Thoracic aorta (tissue), 2 donors: ENCODE results near the gene USP32. TPM values are rescaled to one million over a fixed set of nuclear protein-coding genes. Genes with fewer than 3 reads are reported as not detected.
"Not testable (repeated sequence)": the region's sequence is repeated elsewhere in the genome, so short reads cannot be mapped to it uniquely, and the experiment has no call there.

ENCODE experiments used
- ATAC-seq: fragments of 150-250 bp; one replicate; pipeline ENCODE4 v1.8.0; 2017; ENCODE audit warnings: low read depth; ENCODE audit not compliant: insufficient number of reproducible peaks, low FRiP score
- DNase-seq: peaks from one replicate; pipeline ENCODE4 v3.0.0-alpha.2; 2020; ENCODE audit warnings: low spot score
- H3K27ac ChIP-seq, 2 donors: fragments of 200-600 bp; sonication (generic); 1 replicate in 1 of 2; 2 replicates in 1 of 2; pipeline ENCODE4 v1.5.1; 2016; ENCODE audit warnings: mild to moderate bottlenecking in 2 of 2, moderate library complexity in 2 of 2
- H3K27me3 ChIP-seq: fragments of 200-600 bp; sonication (generic); replicated peaks from 2 replicates; pipeline ENCODE4 v1.6.0; 2016; ENCODE audit warnings: mild to moderate bottlenecking; ENCODE audit not compliant: insufficient read depth
- H3K36me3 ChIP-seq: fragments of 200-600 bp; sonication (generic); one replicate; pipeline ENCODE4 v1.5.1; 2016
- H3K4me1 ChIP-seq, 2 donors: fragments of 200-600 bp; sonication (generic); 1 replicate in 1 of 2; 2 replicates in 1 of 2; pipeline versions ENCODE4 v1.5.1 to v1.6.0; 2016; ENCODE audit warnings: low read depth in 2 of 2, mild to moderate bottlenecking in 1 of 2; ENCODE audit not compliant: control insufficient read depth in 1 of 2
- H3K4me3 ChIP-seq: fragments of 200-600 bp; sonication (generic); 2 replicates; pipeline ENCODE4 v1.5.1; 2016; ENCODE audit warnings: mild to moderate bottlenecking
- H3K9me3 ChIP-seq: fragments of 200-600 bp; sonication (generic); 2 replicates; pipeline ENCODE4 v1.5.1; 2016
- total RNA-seq, 2 donors: library from RNA; depleted of rRNA; stranded (reverse); fragments of >200 nt; gene quantifications; one replicate each; pipeline versions ENCODE4 v1.1.0 to v1.2.3, GENCODE V29; 2016
- TF ChIP-seq, protein P1 (sequence below): fragments of 200-600 bp; sonication (generic); IDR thresholded peaks from one replicate; pipeline ENCODE4 v1.5.1; 2019; ENCODE audit warnings: antibody characterized with exemption

Gene USP32
- total RNA-seq, 2 donors from 2014 or later: 24.8 to 58.4 TPM

DNA sequence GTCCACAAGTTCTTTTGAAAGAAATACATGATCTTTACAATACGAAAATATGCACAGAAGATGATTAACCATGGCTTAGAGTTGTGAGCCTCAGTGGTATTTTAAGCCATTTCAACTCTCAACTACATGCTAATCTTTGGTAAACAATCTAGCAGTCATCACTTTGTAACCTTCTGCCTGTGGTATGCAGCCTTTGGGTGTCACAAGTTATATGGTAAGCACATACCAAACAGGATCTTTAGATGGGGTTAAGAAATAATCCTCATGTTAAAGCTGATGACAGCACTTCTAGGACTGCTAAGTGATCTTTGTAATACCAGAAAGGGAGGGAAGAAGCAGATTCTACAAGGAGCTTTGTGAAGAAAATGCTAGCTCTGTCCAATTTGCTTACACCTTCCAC, 167.9 kb downstream of the USP32 start:
- Histone ChIP-seq H3K27me3 (no peaks in the 10 kb centered on the region), H3K9me3 (no peaks in the 10 kb centered on the region), H3K27ac (no peak overlapping the region), H3K36me3 (peaks cover 25% of the 10 kb centered on the region), H3K4me1 (no peaks in the 10 kb centered on the region), H3K4me3 (no peak overlapping the region)
- no peak for ATAC-seq
- TF ChIP-seq, protein P1, sequence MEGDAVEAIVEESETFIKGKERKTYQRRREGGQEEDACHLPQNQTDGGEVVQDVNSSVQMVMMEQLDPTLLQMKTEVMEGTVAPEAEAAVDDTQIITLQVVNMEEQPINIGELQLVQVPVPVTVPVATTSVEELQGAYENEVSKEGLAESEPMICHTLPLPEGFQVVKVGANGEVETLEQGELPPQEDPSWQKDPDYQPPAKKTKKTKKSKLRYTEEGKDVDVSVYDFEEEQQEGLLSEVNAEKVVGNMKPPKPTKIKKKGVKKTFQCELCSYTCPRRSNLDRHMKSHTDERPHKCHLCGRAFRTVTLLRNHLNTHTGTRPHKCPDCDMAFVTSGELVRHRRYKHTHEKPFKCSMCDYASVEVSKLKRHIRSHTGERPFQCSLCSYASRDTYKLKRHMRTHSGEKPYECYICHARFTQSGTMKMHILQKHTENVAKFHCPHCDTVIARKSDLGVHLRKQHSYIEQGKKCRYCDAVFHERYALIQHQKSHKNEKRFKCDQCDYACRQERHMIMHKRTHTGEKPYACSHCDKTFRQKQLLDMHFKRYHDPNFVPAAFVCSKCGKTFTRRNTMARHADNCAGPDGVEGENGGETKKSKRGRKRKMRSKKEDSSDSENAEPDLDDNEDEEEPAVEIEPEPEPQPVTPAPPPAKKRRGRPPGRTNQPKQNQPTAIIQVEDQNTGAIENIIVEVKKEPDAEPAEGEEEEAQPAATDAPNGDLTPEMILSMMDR: no peak
- no peak for DNase-seq

DNA sequence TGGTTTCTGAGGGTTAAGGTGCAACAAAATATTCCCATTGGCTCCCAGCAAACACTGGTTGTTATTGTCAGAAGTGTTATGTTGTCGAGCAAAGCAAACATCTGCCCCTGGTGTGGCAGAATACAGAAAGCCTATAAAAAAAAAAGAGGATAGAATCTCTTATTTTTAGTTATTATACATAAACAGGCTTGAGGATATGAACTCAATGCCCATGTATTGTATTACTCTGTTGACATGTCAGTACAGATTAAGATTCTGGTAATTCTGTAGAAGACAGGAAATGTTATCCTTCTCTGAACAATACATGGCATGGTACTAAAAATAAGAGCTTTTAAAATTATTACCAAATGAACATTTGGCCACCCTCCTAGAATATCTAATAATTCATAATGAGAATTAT, 168.5 kb downstream of the USP32 start:
- Histone ChIP-seq H3K36me3 (peaks cover 28% of the 10 kb centered on the region), H3K4me1 (no peaks in the 10 kb centered on the region), H3K27me3 (no peaks in the 10 kb centered on the region), H3K4me3 (no peak overlapping the region), H3K9me3 (no peaks in the 10 kb centered on the region), H3K27ac (no peak overlapping the region)
- DNase-seq (no peak), ATAC-seq (no peak)
- TF ChIP-seq, protein P1: no peak

DNA sequence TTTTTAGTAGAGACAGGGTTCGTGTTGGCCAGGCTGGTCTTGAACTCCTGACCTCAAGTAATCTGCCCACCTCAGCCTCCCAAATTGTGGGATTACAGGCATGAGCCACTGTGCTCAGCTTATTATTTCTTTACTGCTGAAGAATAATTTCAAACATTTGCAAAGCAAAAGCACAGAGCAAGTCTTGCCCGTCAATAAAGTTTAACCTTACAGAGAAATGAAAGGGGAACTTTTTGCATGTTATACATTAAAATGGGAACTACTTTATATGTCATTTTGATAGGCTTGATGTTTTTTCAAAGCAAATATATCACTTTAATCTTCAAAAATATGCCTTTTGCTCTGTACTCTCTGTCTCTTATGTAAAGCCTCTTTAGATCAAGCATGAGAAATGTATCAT, 173.2 kb downstream of the USP32 start:
- H3K27me3 ChIP-seq, H3K9me3 ChIP-seq, DNase-seq, H3K4me3 ChIP-seq, H3K27ac ChIP-seq, ATAC-seq, H3K4me1 ChIP-seq: not testable (repeated sequence)
- peaks cover 19% of the 10 kb centered on the region for H3K36me3 ChIP-seq

DNA sequence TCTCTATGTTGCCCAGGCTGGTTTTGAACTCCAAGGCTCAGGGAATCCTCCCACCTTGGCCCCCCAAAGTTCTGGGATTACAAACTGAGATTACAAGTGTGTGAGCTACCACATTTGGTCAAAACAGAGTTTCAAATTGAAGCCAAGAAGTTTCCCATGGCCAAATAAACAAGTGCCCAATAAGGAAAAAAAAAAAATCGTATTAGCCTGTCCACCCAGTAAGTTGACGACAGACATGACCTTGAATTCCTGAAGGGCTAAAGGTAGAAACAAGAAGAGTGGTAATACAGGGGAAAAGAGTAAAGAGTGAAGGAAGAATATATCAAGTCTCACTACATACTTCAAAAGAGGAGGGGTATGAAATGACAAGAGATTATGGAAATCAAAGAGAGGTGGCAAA, 176.0 kb downstream of the USP32 start:
- not testable (repeated sequence) for H3K27ac ChIP-seq, H3K4me1 ChIP-seq, DNase-seq, ATAC-seq, H3K36me3 ChIP-seq, H3K4me3 ChIP-seq, H3K27me3 ChIP-seq, H3K9me3 ChIP-seq

DNA sequence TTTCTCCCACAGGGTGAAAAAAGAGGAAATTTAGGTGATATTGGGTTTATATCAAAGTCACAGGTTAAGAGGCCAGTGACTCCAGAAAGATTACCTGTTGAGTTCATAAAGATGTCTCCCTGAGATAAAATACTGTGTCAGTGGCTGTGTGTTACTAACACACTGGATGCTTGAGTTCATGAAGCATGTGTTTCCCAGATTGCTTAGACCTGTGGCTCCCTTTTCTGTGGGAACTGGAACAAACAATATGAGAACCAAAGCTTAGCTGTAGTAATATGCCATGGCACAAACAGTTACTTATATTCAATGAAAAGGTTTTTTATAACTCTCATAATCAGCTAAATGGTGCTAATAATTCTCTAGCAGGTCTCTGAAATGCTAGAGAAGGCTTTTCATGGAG, 180.7 kb downstream of the USP32 start:
- not testable (repeated sequence) for H3K4me3 ChIP-seq, H3K4me1 ChIP-seq, H3K36me3 ChIP-seq, DNase-seq, H3K27ac ChIP-seq, H3K27me3 ChIP-seq, ATAC-seq, H3K9me3 ChIP-seq

DNA sequence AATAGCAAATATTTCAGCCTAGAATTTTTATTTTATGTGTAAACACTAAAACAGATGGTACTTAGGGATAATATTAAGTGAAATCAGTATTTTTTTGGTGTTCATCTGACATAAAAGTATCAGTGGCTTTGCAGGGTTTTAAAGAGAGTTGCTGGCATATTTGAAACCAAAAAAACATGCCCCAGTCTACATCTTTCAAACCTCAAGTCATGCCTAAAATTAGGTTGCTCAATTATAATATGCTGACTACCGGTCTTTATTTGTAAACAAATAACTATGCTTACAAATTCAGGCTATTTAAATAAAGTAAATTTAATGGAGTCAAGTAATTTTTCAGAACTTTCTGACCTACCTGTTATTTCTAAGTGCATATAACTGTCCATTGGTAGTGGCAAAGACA, 183.6 kb downstream of the USP32 start:
- H3K36me3 ChIP-seq, H3K27me3 ChIP-seq, H3K4me3 ChIP-seq, H3K27ac ChIP-seq, H3K9me3 ChIP-seq, H3K4me1 ChIP-seq, ATAC-seq, DNase-seq: not testable (repeated sequence)

DNA sequence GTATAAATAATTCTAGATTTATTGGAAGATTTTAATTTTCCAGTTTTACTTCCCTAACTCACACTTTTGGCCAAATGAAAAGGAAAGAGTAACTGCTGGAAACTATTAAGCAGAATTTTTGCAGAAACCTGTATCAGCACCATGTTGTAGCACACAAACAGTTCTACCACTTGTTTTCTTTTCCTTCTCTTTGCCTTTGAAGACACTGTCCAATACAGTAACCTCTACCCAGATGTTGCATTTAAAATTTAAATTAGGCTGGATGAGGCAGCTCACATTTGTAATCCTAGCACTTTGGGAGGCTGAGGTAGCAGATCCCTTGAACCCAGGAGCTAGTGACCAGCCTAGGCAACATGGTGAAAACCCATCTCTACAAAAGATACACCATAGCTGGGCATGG, 186.2 kb downstream of the USP32 start:
- not testable (repeated sequence) for H3K27me3 ChIP-seq, H3K27ac ChIP-seq, H3K4me3 ChIP-seq, ATAC-seq, H3K9me3 ChIP-seq, DNase-seq, H3K4me1 ChIP-seq, H3K36me3 ChIP-seq

DNA sequence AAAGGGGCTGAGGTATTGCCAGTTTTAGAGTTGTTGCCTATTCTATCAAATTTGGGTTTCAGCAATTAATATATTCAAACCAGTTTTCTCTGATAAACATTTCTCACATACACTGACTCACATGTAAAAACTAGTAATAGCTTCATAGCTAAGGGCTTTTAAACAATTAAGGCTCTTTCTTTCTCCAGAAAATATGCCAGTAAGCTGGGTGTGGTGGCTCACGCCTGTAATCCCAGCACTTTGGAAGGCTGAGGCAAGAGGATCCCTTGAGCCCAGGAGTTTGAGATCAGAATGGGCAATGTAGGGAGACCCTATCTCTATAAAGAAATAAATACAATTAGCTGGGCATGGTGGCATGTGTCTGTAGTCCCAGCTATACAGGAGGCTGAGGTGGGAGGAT, 193.3 kb downstream of the USP32 start:
- not testable (repeated sequence) for H3K4me3 ChIP-seq, ATAC-seq, H3K4me1 ChIP-seq, DNase-seq, H3K27ac ChIP-seq, H3K27me3 ChIP-seq, H3K9me3 ChIP-seq
- H3K36me3 ChIP-seq: peaks cover 20% of the 10 kb centered on the region

DNA sequence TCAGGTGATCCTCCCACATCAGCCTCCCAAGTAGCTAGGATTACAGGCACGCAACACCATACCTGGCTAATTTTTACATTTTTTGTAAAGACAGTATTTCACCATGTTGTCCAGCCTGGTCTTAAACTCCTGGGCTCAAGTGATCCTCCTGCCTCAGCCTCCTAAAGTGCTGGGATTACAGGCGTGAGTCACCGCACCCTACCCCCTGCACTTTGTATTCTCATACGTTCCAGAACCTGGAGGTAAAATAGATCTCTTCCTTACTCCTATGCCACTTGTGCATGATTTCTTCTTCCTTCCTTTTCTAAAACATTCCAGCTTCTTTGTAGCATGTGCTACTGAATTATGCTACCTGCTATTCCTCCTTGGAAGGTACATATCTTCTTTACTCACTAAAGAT, 197.8 kb downstream of the USP32 start:
- not testable (repeated sequence) for H3K27me3 ChIP-seq, H3K4me1 ChIP-seq, H3K27ac ChIP-seq, DNase-seq, ATAC-seq, H3K4me3 ChIP-seq, H3K9me3 ChIP-seq
- peaks cover 39% of the 10 kb centered on the region for H3K36me3 ChIP-seq
